ENCODE measurements around the gene NOX5.

- TF ChIP-seq, protein P1, sequence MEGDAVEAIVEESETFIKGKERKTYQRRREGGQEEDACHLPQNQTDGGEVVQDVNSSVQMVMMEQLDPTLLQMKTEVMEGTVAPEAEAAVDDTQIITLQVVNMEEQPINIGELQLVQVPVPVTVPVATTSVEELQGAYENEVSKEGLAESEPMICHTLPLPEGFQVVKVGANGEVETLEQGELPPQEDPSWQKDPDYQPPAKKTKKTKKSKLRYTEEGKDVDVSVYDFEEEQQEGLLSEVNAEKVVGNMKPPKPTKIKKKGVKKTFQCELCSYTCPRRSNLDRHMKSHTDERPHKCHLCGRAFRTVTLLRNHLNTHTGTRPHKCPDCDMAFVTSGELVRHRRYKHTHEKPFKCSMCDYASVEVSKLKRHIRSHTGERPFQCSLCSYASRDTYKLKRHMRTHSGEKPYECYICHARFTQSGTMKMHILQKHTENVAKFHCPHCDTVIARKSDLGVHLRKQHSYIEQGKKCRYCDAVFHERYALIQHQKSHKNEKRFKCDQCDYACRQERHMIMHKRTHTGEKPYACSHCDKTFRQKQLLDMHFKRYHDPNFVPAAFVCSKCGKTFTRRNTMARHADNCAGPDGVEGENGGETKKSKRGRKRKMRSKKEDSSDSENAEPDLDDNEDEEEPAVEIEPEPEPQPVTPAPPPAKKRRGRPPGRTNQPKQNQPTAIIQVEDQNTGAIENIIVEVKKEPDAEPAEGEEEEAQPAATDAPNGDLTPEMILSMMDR (conservative IDR thresholded peaks at IDR 0.05 in 1 of 2, IDR thresholded peaks at IDR 0.05 in 1 of 2; ENCODE audit: low read depth in 1 of 2, low read length in 2 of 2): no peak
- TF ChIP-seq EZH2 (IDR thresholded peaks at IDR 0.05; ENCODE audit: low read length, missing control alignments): no peak
Observed at GRCh38 chr15:68987676-68988075, 26.8 kb upstream of the NOX5 start.
